ENCODE measurements around the gene AOX1. TPM values are rescaled to one million over a fixed set of nuclear protein-coding genes. Genes with fewer than 3 reads are reported as not detected.
"Not testable (repeated sequence)": the region's sequence is repeated elsewhere in the genome, so short reads cannot be mapped to it uniquely, and the experiment has no call there.

The AOX1 gene
- total RNA-seq, 4 donors from 2014 or later = 18.3 to 67.5 (median 18.8) TPM

DNA sequence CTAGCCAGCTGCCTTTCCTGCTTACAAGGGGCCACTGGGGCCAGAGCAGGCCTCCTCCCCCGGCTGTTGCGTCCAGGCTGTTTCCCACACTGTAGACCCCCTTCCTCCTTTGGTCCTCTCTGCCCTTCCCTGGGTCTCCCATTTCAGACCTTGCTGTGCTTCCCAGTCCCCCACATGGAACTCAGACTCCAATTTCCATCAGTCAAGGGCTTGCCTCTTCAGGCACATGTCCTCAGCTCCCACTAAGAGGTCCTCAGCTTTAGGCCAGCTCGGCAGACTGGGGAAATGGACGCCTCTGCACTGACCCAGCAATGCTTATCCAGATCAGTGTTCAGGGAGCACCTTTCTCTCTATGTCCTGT is 127.9 kb downstream of the AOX1 start:
- TF ChIP-seq POLR2A (IDR thresholded peaks at IDR 0.05) (no peak), CTCF (IDR thresholded peaks at IDR 0.05) (no peak)
- no peak for DNase-seq (ENCODE audit: low spot score in 2 of 2)
- no peak overlapping the region for H3K4me3 ChIP-seq (ENCODE audit: low read depth, poor library complexity, severe bottlenecking)
- WGBS, 2 donors = 80 to 82% methylated on average over 4 of the region's 4 CpGs
- intact Hi-C loops (cut with DNase I; ENCODE audit: low total_unique reads) = no loop called here

GRCh38 chr2:200715014-200715413 is 129.2 kb downstream of the AOX1 start:
- WGBS, 2 donors = 97% methylated on average over 3 of the region's 3 CpGs
- intact Hi-C loops (cut with DNase I; ENCODE audit: low total_unique reads); DNase-seq (ENCODE audit: low spot score in 2 of 2): not testable (repeated sequence)

GRCh38 chr2:200716386-200716785 is 130.6 kb downstream of the AOX1 start:
- TF ChIP-seq POLR2A (IDR thresholded peaks at IDR 0.05) (no peak), CTCF (IDR thresholded peaks at IDR 0.05) (no peak)
- no peak overlapping the region for H3K4me3 ChIP-seq (ENCODE audit: low read depth, poor library complexity, severe bottlenecking)
- WGBS, 2 donors = 90 to 97% methylated on average over 1 of the region's 1 CpG
- no peak for DNase-seq (ENCODE audit: low spot score in 2 of 2)
- intact Hi-C loops (cut with DNase I; ENCODE audit: low total_unique reads) = no loop called here

More at GRCh38 chr2:200715014-200715413, 129.2 kb downstream of the AOX1 start:
- not testable (repeated sequence) for H3K4me3 ChIP-seq (ENCODE audit: low read depth, poor library complexity, severe bottlenecking)

Other genes with a start within 250 kb of the AOX1 start
- 10 to 100 TPM; 16.9 to 26.2 (median 21.9) TPM for gene KCTD18, start 75.9 kb upstream of the AOX1 start, total RNA-seq
- gene SGO2, start 59.8 kb upstream of the AOX1 start, total RNA-seq = 1 to 10 TPM in 3 of 4 donors, under 1 TPM in 1; 0.57 to 3.5 (median 1.5) TPM
- 100 to 1,000 TPM in 3 of 4 donors, 10 to 100 TPM in 1; 57.6 to 156 (median 148) TPM for gene BZW1, start 225.9 kb downstream of the AOX1 start, total RNA-seq

Data from lower leg skin (tissue), 4 donors.